NCI-H2196 treated with DMSO at 0.1 percent for 48 hours (cell line): ENCODE measurements around the gene TOGARAM2.

ENCODE experiments used
- DNase-seq: peaks from one replicate; lab custom pipeline; 2025; ENCODE audit not compliant: unreplicated experiment; lab: John Stamatoyannopoulos, UW

The TOGARAM2 gene

GRCh38 chr2:28997847-28998735, 17.0 kb downstream of the TOGARAM2 start:
- DNase-seq = no peak

DNA sequence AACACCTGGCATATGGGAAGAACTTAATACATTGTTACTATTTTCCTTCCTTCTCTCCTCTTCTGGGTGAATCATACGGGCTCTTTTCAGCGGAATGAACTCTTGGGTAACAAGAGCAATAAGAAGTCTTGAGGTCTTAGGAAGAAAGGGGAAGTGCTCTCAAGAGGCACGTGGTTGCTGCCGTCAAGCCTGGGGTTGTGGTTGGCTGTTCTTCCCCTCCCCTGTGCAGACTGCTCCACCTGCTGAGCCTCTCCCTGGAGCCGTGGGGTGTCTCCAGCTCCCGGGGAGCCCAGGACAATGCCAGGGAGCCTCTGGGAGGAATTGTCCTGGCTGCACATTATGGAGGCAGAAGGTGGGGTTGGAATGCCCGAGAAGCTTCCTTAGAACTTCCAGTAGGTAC, 19.4 kb downstream of the TOGARAM2 start:
- no peak for DNase-seq

GRCh38 chr2:29000956-29001355, 19.9 kb downstream of the TOGARAM2 start:
- no peak for DNase-seq

- no peak for DNase-seq
These were observed 20.7 kb downstream of the TOGARAM2 start for GRCh38 chr2:29001806-29002205.

GRCh38 chr2:29004755-29005154, 23.7 kb downstream of the TOGARAM2 start:
- no peak for DNase-seq

- no peak for DNase-seq
These were observed 24.2 kb downstream of the TOGARAM2 start for GRCh38 chr2:29005331-29005730.

DNA sequence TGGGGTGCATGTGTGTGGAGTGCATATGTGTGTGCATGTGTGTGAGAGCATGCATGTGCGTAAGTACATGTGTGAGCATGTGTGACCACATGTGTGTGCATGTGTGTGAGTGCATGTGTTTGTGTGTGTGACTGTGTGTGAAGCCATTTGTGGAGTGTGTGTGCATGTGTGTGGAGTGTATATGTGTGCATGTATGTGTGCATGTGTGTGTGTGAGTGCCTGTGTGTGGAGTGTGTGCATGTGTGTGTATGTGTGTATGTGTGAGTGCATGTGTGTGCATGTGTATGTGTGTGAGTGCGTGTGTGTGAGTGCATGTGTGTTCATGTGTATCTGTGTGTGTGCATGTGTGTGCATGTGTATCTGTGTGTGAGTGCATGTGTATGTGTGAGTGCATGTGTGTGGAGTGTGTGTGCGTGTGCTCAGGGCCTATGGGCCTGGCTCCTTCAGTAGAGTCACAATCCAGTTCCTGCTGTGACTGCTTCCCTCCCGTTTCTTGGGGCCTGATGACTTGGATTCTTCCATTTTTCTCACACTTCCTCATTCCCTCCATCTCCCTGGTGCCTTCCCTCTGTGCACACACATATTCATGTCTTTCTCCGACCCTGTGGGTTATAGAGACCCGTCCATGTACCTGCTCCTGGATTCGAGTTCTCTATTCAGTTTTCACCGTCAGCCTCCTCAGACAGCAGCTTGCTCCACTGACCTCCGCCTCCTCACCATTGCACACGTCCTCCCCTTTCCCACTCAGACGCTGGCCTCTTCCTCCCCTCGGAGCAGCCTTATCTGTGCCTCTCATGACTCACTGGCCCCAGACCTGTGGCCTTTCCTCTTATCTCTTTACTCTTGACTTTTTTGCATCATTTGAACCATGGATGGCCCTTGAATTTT, 25.2 kb downstream of the TOGARAM2 start:
- no peak for DNase-seq

GRCh38 chr2:29006980-29007301, 25.8 kb downstream of the TOGARAM2 start:
- DNase-seq = no peak

DNA sequence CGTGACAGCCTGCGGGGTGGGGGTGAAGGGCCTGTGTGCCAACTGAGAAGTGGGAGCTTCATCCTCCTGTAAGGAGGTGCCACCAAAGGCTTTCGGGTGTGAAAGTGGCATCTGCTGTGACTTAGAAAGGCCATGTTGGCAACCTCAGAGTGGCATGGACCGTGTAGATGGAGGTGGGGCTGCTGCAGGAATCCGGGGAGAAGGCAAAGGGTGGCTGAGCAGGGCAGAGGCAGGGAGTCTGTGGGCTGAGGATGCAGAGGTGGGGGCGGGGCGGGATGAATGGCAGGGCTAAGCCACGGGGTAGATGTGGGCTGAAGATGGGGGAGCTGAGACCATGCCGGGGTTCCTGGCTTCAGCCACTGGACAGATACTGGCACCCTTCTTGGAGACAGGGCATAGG, 28.2 kb downstream of the TOGARAM2 start:
- no peak for DNase-seq

DNA sequence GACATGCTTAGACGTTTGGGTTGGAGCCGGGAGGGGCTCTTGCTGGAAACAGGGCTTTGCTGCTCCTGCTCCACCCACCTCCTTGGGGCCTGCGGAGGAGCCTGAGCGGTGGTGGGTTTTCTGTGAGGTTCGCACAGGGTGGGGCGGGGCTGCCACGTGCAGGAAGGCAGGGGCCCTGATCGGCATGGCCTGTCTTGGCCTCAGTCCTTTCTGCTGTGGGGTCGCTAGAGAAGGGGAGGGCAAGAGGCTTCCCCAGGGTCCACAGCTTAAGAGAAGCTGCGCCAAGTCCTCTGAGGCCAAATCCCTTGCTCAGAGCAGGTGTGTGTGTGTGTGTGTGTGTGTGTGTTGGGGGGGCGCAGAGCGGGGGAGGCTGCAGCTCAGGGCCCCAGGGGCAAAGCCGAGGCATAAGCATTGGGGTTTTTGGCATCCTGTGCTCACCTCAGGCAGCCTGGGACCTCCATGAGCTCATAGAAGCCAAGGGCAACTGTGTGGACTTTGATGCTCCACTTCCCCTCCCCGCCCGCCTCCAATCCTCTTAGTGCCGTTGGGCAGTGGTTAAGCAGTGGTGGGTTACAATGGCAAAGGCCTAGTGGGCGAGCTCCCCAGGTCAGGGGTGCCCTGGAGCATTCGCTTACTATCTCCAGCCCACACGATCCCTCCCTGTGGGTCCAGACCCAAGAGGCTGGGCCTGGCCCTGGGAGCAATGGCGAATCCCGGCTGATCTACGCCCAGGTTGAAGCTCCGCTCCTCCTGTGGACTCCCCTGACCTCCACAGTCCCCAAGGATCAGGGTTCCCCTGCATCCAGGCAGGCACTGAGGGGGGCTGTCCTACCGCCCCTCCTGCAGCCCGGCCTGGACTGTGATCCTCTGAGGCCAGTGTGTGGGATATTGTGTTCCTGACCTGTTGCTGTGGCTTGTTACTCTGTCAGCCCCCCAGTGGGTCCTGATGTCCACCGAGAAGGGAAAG, 28.9 kb downstream of the TOGARAM2 start:
- DNase-seq = no peak

DNA sequence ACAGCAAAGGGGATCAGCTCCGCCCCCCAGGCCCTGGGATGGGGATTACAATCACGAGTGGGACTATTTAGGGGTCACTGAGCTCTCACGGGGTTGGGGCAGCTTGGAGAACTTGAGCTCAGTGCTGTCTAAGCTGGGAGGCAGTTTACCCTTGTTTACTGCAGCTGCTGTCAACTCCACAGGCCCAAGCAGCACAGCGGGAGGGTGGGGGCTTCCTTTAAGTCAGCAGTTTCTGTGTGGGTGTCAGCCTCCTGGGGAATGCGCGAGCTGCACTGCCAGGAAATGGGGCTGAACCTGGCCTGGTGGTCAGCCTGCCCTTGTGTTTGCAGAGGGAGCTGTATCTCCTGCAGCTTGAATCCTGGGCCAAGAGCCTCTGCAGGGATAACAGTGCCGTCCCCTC, 29.8 kb downstream of the TOGARAM2 start:
- DNase-seq = no peak

DNA sequence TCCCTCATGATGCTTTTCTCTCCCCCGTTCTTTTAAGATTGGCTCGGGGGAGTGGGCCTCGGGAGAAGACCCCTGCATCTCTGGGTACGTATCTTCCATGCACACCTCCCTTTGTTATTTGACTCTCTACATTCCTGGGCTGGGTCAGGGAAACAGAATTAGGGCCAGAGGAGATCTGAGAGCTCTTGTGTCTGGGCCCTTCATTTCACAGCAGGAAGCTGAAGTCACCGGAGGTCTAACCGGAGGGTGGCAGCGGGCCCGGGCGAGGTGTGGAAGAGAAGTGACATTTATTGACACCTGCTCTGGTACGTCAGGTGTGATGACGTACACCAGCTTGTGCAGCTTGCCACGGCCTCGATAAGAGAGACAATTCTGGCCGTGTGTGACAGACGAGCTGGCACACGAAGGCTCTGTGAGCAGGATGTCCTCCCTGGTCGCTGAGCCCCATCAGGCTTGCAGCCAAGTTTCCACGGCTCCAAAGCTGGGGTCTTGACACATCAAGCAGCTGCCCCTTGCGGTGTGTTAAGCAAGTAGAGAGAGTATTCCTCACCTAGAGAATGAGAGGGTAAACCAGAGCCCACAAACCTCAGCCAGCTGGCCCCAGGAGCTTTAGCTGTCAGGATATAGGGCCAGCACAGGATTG, 30.4 kb downstream of the TOGARAM2 start:
- no peak for DNase-seq

DNA sequence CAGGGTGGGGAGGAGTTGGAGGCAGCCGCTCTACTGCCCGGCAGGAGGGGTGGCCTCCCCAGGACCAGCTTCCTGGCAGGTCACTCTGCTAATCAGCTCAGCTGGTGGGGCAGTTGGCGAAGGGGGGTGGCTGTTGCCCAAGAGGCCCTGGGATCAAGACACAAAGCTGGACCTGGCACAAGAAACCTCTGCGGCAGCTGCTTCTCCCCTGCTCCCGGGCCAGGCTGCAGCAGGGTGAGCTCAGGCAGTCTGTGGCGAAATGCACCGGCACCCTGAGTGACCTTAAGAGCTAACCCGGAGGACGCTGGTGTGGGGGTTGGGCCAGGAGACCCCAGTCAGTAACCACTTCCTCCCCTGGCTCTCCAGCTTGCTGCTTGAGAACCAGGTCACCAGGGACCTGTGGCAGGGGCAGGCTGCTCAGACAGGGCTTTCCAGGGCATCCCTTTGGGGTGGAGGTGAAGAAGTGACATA, 31.1 kb downstream of the TOGARAM2 start:
- DNase-seq = no peak

DNA sequence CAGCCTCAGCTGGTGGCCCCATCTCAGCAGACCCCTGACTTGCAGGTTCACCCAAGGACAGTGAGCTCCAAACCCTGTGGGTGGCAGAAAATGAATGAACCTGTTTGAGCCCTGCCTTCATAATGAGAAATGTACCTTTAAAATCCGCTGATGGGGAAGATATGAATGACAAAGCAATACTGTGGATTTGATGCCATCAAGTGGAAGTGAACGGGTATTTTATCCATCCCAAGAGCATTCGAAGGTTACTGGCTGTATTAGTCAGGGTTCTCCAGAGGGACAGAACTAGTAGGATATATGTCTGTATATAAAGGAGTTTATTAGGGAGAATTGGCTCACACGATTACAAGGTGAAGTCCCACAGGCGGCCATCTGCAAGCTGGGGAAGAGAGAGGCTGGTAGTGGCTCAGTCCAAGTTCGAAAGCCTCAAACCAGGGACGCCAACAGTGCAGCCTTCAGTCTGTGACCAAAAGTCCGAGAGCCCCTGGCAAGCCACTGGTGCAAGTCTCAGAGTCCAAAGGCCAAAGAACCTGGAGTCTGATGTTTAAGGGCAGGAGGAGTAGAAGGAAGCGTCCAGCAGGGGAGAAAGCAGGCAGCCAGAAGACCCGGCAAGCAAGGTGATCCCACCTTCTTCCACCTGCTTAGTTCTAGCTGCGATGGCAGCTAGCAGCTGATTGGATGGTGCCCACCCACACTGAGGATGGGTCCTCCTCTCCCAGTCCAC, 32.1 kb downstream of the TOGARAM2 start:
- no peak for DNase-seq

GRCh38 chr2:29014331-29014730, 33.2 kb downstream of the TOGARAM2 start:
- no peak for DNase-seq

DNA sequence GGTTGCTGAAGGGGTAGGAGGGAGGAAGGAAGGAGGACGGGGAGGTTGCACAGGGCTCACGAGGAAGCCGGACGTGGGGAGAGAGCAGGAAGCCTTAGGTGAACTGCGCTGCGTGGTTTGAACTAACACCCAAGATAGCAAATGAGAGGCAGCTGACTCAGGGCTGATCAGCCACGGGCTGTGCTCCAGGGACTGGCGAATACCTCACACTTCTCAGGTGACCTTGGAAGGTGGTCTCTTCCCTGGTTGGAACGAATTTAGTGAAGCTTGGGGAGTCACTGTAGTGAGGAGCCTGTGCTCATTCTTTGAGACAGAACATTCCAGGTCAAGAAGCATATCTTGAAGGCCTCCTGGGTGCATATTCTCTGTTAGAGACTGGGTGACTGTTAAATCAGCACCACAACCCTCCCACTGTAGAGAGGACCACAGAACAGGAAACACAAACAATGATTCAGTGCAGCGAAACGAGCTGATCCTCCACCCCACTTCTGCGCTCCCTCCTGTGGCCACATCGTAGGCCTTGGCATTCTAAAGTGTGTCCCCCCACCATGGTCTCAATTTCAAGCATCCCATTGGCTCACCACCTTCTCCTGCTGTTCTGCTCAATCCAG, 33.8 kb downstream of the TOGARAM2 start:
- DNase-seq = no peak

DNA sequence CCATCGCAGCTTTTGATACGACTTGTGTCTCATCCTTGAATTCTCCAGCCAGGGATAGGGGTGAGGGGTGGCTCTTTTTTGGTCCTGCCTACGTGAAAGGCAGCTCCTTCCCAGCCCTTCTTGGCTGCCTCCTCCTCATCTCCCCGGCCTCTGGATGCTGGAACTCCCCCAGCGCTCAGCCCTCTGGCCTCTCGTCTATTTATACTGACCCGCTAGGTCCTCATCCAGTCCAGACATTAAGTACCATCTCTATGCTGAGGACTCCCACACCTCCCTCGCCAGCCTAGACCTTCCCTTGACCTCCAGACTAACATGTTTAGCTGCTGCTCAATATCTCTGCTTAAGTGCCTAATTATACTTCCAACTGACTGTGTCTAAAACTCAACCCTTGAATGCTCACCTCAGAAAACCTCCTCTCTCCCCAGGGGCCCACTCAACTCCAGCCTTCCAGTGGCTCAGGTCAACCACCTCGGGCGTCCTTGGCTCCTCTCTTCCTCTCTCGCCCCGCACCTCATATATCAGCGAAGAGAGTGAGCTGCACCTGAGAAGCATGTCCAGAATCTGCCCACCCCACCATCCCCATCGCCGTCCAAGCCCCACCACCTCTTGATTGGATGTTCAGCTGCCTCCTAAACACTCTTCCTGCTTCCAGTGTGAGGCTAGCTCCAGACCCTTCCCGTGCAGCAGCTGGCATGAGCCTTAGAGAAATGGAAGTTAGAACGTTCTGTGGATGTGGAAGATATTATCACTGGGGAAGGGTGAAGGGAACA, 34.8 kb downstream of the TOGARAM2 start:
- DNase-seq = no peak

- no peak for DNase-seq
These were observed 35.4 kb downstream of the TOGARAM2 start for GRCh38 chr2:29016504-29016903.
